ENCODE results near the gene NIP7.
"Not testable (repeated sequence)": the region's sequence is repeated elsewhere in the genome, so short reads cannot be mapped to it uniquely, and the experiment has no call there.

NIP7 gene

DNA sequence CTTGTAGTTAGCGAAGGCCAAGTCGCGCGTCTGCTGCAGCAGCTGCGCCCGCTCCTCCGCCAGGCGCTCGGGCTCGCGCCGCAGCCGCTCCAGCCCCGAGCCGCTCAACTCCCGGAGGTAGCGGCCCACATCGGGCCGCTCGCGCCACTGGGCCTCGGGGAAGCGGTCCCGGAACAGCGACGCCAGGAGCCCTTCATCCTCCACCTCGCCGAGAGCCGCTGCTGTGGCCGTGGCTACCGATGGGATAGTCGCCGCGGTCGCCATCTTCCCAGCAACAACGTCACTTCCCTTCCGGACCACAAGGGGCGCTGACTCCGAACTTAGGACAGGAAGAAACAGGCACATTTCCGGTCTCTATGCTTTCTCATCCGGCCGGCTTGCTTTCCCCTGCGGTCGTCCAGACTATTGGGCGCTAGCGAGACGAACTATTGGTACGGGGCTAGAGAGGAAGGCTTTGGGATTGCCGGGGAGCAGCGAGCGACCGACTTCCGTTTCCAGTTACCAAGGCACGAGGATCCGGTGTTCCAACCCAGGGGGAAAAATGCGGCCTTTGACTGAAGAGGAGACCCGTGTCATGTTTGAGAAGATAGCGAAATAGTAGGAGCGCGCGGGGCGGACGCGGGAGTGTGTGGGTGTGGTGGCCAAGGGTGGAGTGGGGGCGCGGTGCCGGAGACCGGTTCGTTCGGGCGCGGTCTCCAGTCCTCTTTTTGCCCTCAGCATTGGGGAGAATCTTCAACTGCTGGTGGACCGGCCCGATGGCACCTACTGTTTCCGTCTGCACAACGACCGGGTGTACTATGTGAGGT, at the start of gene NIP7, which contains the start of gene COG8:
Gene NIP7, plus strand, starts transcription at position 484 of the 806 bp plus-strand sequence. Its CDS starts 58 bp downstream, at position 542.
Gene COG8, minus strand, starts transcription at position 276 of the 806 bp plus-strand sequence. Its CDS starts 12 bp downstream, at position 264.
- peak; percentile 96 for DNase-seq

DNA sequence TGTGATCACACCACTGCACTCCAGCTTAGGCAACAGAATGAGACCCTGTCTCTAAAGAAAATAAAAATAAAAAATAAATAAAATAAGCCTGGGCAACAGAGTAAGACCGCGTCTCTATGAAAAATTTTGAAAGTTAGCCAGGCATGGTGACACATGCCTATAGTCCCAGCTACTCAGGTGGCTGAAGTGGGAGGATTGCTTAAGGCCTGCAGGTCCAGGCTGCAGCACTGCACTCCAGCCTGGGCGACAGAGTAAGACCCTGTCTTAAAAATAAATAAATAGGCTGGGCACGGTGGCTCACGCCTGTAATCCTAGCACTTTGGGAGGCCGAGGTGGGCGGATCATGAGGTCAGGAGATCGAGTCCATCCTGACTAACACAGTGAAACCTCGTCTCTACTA, 47.9 kb upstream of the NIP7 start:
- not testable (repeated sequence) for DNase-seq

DNA sequence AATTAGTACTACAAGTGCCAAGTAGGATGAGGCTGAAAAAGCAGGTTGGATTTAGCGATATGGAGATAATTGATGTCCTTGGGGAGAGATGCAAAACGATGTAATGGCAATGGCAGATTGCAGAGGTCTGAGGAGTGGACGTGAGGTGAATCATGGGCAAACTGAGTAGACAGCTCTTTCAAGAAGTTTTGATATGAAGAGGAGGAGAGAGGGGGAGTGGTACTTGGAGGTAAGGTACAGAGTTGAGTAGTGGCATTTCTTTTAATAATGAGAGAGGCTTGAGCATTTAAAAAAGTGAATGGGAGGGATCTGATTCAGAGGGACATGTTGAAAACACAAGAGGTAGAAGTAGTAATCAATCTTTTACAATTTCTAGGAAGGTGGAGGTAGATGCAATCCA, 46.2 kb upstream of the NIP7 start:
- DNase-seq, result no peak

DNA sequence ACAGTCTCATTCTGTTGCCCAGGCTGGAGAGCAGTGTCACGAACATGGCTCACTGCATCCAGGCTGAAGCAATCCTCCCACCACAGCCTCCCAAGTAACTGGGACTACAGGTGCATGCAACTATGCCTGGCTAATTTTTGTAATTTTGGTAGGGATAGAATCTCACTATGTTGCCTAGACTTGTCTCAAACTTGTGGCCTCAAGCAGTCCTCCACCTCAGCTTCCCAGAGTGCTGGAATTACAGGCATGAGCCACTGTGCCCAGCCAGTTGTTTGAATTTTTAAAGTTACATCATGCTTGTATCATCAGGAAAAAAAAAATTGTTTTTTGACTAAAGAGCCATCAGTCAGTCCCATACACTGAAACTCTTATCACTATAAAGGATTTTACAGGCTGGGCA, 45.5 kb upstream of the NIP7 start:
- DNase-seq, result no peak

DNA sequence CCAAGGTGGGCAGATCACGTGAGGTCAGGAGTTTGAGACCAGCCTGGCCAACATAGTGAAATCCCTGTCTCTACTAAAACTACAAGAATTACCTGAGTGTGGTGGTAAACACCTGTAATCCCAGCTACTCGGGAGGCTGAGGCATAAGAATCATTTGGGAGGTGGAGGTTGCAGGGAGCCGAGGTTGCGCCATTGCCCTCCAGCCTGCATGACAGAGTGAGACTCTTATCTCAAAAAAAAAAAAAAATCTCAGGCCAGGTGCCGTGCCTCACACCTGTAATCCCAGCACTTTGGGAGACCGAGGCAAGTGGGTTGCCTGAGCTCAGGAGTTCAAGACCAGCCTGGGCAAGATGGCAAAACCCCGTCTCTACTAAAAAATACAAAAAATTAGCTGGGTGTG, 42.8 kb upstream of the NIP7 start:
- not testable (repeated sequence) for DNase-seq

DNA sequence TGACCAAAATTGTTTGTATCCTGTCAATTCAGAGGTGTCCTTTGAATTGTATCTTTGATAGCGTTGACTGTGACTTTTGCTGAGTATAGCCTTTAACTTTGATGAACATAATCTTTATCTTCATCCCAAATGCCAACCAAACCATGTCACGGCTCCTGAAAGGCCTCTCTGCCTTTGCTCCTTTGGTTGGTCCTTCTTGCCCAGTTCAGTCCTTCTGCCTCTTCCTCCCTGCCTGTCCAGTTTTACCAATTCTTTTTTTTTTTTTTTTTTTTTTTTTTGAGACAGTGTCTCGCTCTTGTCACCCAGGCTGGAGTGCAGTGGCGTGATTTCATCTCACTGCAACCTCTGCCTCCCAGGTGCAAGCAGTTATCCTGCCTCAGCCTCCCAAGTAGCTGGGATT, 41.3 kb upstream of the NIP7 start:
- DNase-seq, result no peak

DNA sequence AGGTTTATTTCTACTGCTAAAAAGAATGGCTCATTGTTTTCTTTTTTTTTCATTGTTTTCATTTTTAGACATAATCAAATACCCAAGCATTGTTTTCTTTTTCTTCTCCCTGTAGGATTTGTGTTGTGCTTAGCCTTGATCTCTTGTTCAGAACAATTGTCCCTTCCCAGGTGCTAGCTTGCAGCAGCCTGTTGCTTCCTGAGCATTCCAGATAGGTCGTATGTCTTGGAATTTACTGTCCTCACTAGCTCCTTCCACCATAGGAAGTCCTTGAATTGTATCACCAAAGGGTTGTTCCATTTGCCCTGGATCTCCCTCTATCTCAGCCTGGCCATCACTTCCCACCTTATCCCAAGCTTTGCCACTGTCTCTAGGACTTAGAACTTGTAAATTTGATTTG, 38.4 kb upstream of the NIP7 start:
- no peak for DNase-seq

DNA sequence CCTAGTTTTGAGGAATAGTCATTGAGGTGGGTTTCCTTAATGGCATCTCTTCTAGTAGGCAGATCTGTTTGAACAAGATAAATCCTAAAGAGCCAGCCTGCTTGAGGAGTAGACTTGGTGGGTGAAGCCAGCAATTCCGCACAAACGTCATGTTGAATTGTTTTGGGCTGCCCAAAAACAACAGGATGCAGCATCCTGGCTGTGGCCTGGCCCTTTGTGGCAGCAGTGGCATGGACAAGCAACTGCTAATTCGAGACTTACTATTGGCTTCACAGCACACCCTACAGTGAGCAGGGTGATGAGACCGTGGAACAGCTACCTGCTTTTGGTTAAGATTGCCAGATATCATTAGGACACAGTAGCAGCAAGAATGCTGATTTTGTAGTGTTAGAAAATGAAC, 37.7 kb upstream of the NIP7 start:
- no peak for DNase-seq

DNA sequence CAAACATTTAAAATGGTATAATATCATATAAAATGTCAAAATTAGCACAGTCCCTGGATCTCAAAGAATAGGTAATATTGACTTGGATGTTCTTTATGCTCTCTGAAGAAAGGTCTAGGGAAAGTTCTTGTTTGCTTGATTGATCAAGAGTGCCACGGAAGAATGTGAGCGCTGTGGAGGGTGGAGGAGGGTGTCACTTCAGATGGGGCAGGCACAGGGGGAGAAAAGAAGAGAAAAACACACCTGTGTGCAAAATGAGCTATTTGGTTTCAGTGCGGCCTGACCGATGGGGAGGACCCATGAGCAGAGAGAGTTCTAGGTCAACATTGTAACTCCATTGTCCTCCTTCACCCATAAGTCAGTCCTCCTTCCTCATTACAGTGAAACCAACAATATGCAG, 37.3 kb upstream of the NIP7 start:
- no peak for DNase-seq

DNA sequence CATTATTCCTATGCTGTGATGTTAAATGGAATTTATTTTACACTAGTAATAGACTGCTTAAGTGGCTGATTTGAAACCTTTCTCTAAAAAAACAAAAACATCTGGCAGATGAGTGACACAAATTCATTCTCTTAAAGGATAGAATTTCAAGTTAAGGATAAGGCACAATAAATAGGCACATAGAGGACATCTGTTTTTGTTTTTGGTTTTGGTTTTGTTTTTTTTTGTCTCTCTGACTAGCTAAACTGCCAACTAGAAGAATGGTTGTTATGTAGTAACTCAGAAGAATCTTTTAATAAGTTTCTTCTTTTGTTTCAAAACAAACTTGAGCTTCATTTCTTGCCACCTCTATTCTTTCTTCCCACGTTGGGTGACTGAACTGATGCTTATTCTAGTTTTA, 33.5 kb upstream of the NIP7 start:
- no peak for DNase-seq

DNA sequence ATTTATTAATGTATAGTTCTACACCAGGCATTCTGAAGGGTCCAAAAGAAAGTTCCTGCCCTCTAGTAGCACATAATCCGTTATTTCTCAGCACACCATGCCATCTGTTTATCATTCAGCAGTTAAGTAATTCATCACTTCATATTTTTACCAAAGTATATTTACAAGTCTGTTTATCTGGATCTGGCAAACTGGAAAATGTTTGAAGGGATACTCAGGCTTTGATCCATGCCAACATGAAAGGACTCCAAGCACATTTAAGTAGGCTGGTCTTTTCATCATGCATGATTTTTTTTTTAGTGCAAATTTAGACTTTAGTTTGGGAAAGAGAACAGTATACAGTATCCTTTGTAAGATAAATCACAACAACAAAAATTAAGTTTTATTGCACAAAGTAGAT, 32.5 kb upstream of the NIP7 start:
- no peak for DNase-seq

DNA sequence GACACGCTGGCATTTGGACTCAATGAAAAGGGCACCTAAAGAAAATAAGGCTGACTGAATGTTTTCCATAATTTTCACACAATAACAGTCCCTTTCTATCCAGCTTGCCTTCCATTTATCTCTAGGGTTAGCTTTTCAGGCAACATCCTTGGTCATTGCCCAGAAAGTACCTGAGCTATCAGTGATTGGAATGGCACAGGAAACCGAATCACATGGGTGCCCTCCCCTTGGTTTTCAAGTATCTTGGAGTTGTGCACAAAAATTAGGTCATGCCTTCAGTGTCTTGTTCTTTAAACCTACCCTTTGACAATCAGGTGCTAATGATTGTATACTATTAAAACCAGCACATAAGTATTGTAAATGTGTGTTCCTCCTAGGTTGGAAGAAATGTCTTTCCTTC, 31.7 kb upstream of the NIP7 start:
- DNase-seq, result no peak

DNA sequence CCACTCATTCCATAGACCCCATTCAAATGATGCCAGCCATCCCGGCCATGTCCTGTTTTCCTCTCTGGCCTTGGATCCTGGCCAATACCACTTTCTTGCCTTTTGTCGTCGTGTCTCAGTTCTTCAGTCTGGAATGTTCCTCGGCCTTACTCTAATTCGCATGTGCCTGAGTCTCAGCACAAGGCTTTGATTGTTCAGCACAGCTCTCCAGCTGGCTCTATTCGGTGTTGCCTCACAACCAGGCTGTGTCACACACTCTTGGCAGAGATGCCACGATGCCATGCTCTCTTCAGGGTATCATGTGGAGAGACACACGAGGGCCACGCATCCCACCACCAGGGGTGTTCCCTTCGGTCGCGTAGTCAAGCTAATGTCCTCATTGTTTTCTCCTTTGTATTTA, 30.3 kb upstream of the NIP7 start:
- DNase-seq, result no peak

DNA sequence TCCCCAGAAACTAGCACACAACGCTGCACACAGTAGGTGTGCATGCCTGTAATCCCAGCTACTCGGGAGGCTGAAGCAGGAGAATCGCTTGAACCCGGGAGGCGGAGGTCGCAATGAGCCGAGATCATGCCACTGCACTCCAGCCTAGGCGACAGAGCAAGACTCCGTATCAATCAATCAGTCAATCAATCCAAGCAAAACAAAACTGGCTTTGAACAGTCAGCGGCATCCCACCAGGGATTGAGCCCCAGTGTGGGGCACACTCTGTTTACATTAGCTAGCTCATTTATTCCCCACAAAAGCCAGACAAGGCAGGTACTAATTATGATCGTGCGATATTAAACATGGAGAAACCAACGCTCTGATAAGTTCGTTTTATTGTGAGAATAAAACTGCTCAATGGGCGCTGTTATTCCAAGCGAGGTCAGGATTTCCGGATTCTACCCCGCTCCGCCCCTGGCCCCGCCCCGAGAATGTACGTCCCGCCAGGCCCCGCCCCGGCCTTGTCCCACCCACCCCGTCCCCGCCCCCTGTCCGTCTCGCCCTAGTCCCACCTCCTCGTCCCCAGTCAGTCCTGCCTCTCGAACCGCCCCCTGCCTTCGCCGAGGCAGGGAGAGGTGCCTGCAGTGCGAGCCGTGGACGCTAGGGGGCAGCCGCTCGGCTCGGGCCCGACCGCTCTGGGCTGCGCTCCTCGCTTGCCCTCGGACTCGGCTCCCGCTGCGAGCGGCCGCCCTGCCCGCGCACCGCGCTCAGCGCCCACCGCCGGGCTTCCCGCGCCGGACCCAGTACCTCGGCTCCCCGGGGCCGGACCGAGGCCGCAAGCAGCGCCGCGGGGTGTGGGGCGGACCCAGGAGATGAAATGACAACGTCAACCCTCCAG, 28.7 kb upstream of the NIP7 start, which contains the start of gene VPS4A:
Gene VPS4A, plus strand, starts transcription at position 698 of the 880 bp plus-strand sequence. Its CDS starts 162 bp downstream, at position 860.
- DNase-seq, result peak; percentile 96

DNA sequence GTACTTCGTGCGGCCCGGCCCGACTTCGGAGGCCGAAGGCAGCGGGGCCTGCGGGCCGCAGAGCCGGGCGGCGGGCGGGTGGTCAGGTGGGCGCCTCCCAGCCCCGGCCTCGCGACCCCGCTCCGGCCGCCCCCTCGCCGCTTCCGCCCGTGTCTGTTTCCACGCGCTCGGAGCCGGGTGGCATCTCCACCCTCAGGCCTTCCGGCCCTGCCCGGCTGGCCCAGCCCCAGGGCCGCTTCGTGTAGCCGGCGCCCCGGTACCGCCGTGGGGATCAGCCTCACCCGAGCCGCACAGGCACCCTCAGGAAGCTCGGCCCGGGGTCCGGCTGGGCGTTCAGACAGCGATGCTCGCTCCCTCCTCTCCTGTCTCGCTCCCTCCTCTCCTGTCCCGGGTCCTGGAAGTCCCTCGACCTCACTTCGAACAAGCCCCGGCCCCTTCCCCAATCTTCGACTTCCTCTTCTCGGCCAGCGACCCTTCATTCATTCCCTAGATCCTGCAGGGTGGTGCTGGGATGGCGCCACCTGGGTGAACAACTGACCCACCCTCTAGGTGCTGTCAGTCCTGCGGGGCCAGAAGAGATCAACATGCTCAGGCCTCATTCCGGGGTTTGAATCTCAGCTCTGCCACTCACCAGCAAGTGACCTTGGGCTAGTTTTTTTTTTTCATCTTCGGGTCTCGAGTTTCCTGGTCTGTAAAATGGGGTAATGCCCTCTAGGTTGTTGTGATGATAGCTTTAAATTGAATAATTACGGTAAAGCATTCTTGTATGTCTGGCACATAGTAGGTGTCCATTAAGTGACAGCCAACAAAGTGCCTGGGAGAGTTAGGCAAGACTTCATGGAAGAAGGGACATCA, 27.8 kb upstream of the NIP7 start:
- peak; percentile 18 for DNase-seq

DNA sequence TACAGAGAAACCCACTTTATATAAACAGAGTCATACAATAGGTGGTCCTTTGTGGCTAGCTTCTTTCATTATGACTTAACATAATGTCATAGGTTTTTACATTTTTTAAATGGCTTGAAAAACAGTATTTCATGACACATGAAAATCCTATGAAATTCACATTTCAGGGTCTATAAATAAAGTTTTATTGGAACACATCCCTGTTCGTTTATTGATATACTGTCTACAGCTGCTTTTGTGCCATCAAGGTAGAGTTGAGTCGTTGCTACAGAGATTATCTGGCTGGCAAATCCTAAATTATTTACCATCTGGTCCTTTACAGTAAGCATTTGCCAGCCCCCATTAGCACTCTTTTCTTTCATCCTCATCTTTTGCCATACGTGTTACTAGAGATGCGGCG, 26.1 kb upstream of the NIP7 start:
- no peak for DNase-seq

DNA sequence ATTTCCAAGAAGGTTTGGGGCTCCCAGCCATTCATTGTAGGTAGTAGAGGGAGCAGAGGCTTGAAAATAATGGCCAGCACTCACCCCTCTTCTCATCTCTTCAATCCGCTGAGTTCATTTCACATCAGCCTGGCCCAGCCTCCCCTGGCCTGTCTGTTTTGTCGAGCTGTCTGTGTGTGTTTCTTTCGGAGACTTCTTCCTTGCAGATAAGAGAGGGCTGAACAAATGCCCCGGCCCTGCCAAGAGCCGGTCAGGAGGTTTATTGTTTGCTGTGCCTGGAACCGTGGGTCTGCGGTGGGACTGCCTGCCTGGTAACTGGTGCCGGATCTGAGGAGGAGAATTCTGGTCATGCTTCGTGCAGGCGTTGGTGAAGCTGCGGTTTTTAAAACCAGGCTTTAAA, 25.0 kb upstream of the NIP7 start:
- DNase-seq, result no peak

DNA sequence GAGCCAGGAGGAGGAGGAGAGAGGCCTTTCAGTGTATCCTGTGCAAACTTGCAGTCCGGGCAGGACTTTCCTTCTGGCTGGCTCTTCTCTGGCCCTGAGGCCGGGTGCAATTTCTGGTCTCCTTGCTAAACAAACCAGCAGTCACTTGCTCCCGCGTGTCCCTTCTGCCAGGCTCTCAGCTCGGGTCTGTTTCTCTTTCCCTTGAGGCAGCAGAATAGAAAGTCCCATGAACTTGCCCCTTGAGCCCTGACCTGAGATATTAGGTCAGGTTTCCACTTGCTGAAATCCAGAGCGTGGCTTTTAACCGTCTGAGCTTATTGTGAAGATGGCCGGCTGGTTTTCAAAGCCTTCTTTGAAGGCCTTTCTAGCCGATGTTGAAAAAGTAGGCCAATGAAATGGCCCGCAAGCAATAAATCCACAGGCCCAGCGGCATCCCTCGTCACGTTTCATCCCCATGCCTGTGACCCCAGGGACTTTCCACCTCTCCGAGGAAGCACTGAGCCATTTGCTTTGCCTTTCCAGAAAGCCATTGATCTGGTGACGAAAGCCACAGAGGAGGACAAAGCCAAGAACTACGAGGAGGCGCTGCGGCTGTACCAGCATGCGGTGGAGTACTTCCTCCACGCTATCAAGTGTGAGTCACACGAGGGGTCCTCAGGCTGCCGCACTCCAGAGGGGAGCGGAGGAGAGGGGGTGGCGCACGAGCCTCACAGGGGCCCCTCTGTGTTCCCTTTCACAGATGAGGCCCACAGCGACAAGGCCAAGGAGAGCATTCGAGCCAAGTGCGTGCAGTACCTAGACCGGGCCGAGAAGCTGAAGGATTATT, 23.9 kb upstream of the NIP7 start:
- DNase-seq, result no peak

DNA sequence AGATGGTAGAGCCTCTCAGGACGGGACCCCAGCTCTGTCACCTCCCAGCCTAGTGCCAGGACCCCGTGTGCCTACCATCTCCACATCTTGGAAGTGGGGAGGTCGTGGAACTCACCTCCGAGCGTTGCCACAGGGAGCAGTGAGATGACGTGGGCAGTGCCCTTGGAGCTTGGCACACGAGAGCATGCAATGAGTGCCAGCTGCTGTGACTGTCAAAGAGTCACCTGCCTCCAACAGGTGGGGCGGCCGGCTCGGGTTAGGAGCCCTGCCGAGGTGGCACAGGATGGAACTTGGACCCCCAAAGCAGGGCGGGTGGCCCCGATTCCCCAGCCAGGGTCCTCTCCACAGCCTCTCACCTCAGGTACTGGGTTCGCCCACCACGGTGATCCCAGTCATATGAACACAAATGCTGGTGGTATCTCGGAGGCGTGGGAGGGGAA, 23.0 kb upstream of the NIP7 start:
- DNase-seq, result no peak

DNA sequence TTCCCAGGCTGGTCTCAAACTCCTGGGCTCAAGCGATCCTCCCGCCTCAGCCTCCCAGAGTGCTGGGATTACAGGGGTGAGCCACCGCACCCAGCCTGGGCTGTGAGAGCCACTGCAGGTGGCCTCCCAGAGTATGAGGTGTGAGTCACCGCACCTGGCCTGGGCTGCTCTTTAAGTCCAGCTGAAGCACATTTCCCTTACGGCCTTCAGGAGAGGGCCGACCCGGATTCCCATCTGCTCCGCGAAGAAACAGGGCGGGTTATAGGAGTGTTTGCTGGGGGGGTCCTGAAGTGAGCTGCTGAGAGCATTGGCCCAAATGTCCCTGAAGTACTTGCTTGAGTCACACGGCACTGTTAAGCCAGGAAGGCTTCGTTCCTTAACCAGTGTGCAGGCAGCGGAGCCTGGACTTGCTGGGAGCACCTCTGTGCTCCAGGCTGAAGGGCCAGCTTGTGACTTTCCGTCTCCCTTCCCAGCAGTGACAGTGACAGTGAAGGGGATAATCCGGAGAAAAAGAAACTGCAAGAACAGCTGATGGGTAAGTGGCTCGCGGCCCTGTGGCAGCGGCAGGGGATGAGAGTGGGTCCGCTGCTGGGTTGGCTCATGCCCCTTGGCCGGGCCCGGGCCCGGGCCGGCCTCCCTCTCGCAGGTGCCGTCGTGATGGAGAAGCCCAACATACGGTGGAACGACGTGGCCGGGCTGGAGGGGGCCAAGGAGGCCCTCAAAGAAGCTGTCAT, 21.2 kb upstream of the NIP7 start:
- DNase-seq, result no peak

DNA sequence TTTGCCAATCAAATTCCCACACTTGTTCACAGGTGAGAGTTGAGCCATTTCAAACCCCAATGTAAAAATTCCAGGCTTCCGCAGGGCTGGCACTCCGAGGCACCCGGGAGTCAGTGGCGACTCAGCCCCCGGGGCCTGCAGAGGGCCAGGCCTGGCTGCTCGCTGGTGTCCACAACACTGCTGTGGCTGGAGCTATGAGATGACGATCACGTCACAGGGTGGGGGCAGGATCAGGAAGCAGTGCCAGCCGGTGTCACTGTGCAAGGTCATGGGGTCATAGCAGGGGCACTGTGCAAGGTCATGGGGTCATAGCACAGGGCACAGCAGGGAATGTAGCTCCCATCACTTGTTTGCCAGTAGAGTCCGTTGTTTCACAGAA, 20.7 kb upstream of the NIP7 start:
- DNase-seq, result no peak
